Measurements from ENCODE around the gene RAB22A. TPM values are rescaled to one million over a fixed set of nuclear protein-coding genes. Genes with fewer than 3 reads are reported as not detected.

The RAB22A gene
- total RNA-seq, 1 experiment from 2014 or later = 9.9 TPM

- Histone ChIP-seq H3K27me3 (ENCODE audit: insufficient read depth, low read length) (no peaks in the 10 kb centered on the region), H2AFZ (ENCODE audit: low read depth, low read length, poor library complexity, severe bottlenecking) (no peak overlapping the region), H3K9me3 (ENCODE audit: control insufficient read depth in 1 of 2, insufficient read depth in 1 of 2, low read depth in 1 of 2, low read length in 2 of 2) (no peaks in the 10 kb centered on the region), H3K9ac (ENCODE audit: low read length) (no peak overlapping the region), H3K4me3 (replicated peaks in 1 of 2; ENCODE audit: low read depth in 1 of 2, low read length in 2 of 2) (no peak overlapping the region), H4K20me1 (ENCODE audit: insufficient read depth) (no peaks in the 10 kb centered on the region), H3K4me2 (ENCODE audit: low read length) (no peak overlapping the region), H3K36me3 (ENCODE audit: control insufficient read depth in 1 of 2, insufficient read depth in 2 of 2, low read length in 2 of 2) (no peaks in the 10 kb centered on the region), H3K4me1 (ENCODE audit: control insufficient read depth in 1 of 2, insufficient read depth in 2 of 2, low read length in 2 of 2) (peaks cover 0 to 13% of the 10 kb centered on the region in 2 experiments; a peak in 1 of 4 replicates), H3K79me2 (ENCODE audit: insufficient read depth, low read length) (no peaks in the 10 kb centered on the region), H3K9me2 (ENCODE audit: insufficient read depth) (no peaks in the 10 kb centered on the region), H3K27ac (ENCODE audit: low read depth, low read length) (no peak overlapping the region)
- TF ChIP-seq CEBPB (IDR thresholded peaks at IDR 0.05; ENCODE audit: low read depth) (no peak), ATF3 (IDR thresholded peaks at IDR 0.05) (no peak), TCF7L2 (IDR thresholded peaks at IDR 0.05; ENCODE audit: borderline replicate concordance, extremely low read depth, insufficient read depth, insufficient read length) (no peak), ZNF274 (IDR thresholded peaks at IDR 0.05; ENCODE audit: low read depth, low read length) (no peak)
- ChIA-PET RAD21 (ENCODE audit: low non-redundant PET in 1 of 2, low total read pairs in 2 of 2, uncharacterized antibody in 2 of 2, unreplicated experiment in 2 of 2) (no interaction called here), POLR2A (no interaction called here), CTCF (no interaction called here)
- no peak for ATAC-seq
- no TSS peak for BruUV-seq (replicated peaks)
- intact Hi-C loops (cut with micrococcal nuclease) = no loop called here
- no peak for DNase-seq (ENCODE audit: low read depth, low spot score)
Observed at GRCh38 chr20:58268421-58268821, 41.1 kb upstream of the RAB22A start.

GRCh38 chr20:58268936-58269619 is 40.4 kb upstream of the RAB22A start:
- CTCF ChIA-PET = no interaction called here
- H3K36me3 ChIP-seq (ENCODE audit: control insufficient read depth in 1 of 2, insufficient read depth in 2 of 2, low read length in 2 of 2) = no peaks in the 10 kb centered on the region

More at GRCh38 chr20:58268936-58269619, 40.4 kb upstream of the RAB22A start:
- no peak overlapping the region for H3K9ac ChIP-seq (ENCODE audit: low read length)
- ATAC-seq (no peak), DNase-seq (ENCODE audit: low read depth, low spot score) (no peak)
- BruUV-seq (replicated peaks) = no TSS peak
- no peaks in the 10 kb centered on the region for H3K9me2 ChIP-seq (ENCODE audit: insufficient read depth)
- H3K4me1 ChIP-seq (ENCODE audit: control insufficient read depth in 1 of 2, insufficient read depth in 2 of 2, low read length in 2 of 2) = peaks cover 0 to 12% of the 10 kb centered on the region in 2 experiments; a peak in 1 of 4 replicates
- intact Hi-C loops (cut with micrococcal nuclease) = no loop called here
- H3K79me2 ChIP-seq (ENCODE audit: insufficient read depth, low read length) = no peaks in the 10 kb centered on the region
- no peak overlapping the region for H2AFZ ChIP-seq (ENCODE audit: low read depth, low read length, poor library complexity, severe bottlenecking)
- RAD21 ChIA-PET (ENCODE audit: low non-redundant PET in 1 of 2, low total read pairs in 2 of 2, uncharacterized antibody in 2 of 2, unreplicated experiment in 2 of 2) = no interaction called here
- H3K9me3 ChIP-seq (ENCODE audit: control insufficient read depth in 1 of 2, insufficient read depth in 1 of 2, low read depth in 1 of 2, low read length in 2 of 2) = no peaks in the 10 kb centered on the region
- no peak for TF ChIP-seq SRF (IDR thresholded peaks at IDR 0.05; ENCODE audit: low read depth)
- TF ChIP-seq REST (IDR thresholded peaks at IDR 0.05; ENCODE audit: low read depth) = no peak
- TF ChIP-seq EZH2 (IDR thresholded peaks at IDR 0.05) = no peak
- no peak for TF ChIP-seq EGR1 (IDR thresholded peaks at IDR 0.05; ENCODE audit: low read depth)
- no peak for TF ChIP-seq ZNF274 (IDR thresholded peaks at IDR 0.05; ENCODE audit: low read depth, low read length)
- TF ChIP-seq RAD21 (IDR thresholded peaks at IDR 0.05; ENCODE audit: low read depth) = no peak
- TF ChIP-seq SP1 (IDR thresholded peaks at IDR 0.05; ENCODE audit: low read depth) = no peak
- no peak for TF ChIP-seq EZH2phosphoT487 (IDR thresholded peaks at IDR 0.05; ENCODE audit: borderline replicate concordance)
- no peak for TF ChIP-seq ZFX (IDR thresholded peaks at IDR 0.05)
- no peak for TF ChIP-seq TCF7L2 (IDR thresholded peaks at IDR 0.05; ENCODE audit: borderline replicate concordance, extremely low read depth, insufficient read depth, insufficient read length)
- no peak overlapping the region for H3K4me3 ChIP-seq (replicated peaks in 1 of 2; ENCODE audit: low read depth in 1 of 2, low read length in 2 of 2)
- H3K27ac ChIP-seq (ENCODE audit: low read depth, low read length) = no peak overlapping the region
- POLR2A ChIA-PET = no interaction called here
- no peaks in the 10 kb centered on the region for H3K27me3 ChIP-seq (ENCODE audit: insufficient read depth, low read length)
- no peak overlapping the region for H3K4me2 ChIP-seq (ENCODE audit: low read length)
- H4K20me1 ChIP-seq (ENCODE audit: insufficient read depth) = no peaks in the 10 kb centered on the region

All from HCT116 (cell line).